Measurements from ENCODE around the gene DISC1.

- TF ChIP-seq CTCF (IDR thresholded peaks at IDR 0.05) = no peak
- TF ChIP-seq POLR2A (IDR thresholded peaks at IDR 0.05) = no peak
These were observed 41.4 kb downstream of the DISC1 start for GRCh38 chr1:231667896-231668506.
